GM21390 (cell line): ENCODE data around the gene EGFL7.
"Not testable (repeated sequence)": the region's sequence is repeated elsewhere in the genome, so short reads cannot be mapped to it uniquely, and the experiment has no call there.

ENCODE experiments used
- ATAC-seq: cut with Tn5 transposase; IDR thresholded peaks from one replicate; pipeline ENCODE4 v1.9.1; 2021; ENCODE audit not compliant: unreplicated experiment

Gene EGFL7

DNA sequence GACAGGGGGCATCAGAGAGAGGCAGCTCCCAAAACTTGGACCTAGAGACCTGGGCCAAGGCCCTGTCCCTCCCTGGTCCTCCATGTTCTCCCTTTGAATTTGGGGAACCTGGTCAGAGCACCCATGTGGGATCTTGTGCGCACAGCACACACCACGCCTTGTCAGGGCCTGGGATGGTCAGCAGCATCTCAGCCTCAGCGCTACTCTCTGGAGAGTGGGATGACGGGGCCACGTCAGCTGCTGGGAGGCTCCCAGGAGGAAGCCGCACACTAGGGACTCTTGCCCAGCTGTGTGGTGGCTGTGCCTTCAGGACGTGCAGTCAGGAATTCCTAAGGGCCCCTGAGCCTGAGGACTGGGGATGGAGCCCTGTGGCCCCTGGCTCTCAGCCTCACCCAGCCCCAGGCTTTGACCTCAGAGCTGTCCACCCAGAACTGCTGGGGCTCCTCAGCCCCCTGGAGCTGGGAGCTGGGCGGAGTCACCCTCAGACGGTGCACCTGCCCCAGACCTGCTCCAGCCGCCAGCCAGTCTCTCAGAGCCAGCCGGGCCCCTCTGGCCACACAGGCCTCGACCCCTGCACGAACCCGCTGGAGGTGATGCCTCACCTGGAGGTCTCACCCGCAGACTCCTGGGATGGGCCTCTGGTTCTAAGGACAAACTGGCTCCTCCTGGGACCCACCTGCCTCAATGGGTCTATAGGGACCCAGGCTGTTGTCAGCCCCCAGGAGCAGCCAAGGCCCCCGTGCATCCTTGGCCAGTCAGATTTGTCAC is 38.3 kb upstream of the EGFL7 start:
- ATAC-seq: no peak

DNA sequence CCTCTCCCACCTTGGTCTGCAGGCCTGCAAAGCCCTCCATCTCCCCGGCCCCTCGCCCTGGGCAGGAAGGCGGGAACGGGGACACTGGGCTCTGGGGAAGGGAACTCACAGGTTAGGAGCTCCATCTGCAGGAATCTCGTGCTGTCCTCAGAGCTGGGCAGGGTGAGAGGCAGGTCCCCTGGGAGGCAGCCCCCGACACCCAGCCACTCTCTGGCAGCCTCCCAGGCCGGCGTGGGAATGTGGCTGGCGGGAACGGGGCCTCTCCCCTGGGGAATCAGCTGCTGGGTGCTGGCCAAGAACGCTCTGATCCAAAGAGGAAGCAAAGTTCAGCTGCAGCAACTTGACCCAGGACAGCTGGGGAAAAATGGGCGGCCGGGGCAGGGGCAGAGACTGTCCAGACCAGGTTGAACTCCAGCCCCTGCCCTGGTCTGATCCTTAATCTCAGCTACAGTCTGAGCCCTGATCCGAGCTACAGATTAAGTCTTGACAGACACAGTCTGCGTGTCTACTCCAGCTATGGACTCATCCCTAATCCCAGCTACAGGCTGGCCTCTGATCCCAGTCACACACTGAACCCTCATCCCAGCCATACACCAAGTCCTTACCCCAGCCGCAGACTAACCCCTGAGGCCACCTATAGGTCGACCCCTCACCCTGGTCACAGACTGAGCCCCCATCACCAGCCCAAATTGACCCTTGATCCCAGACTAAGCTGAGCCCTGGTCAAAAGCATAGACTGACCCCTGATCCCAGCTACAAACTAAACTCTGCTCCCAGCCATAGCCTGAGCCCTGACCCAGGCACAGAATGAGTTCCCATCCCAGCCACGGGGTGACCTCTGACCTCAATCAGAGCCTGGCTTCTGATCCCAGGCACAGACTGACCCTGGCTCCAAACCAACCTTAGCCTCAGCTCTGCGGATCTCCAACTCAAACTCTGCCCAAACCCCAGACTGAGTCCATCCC is 37.3 kb upstream of the EGFL7 start:
- no peak for ATAC-seq

DNA sequence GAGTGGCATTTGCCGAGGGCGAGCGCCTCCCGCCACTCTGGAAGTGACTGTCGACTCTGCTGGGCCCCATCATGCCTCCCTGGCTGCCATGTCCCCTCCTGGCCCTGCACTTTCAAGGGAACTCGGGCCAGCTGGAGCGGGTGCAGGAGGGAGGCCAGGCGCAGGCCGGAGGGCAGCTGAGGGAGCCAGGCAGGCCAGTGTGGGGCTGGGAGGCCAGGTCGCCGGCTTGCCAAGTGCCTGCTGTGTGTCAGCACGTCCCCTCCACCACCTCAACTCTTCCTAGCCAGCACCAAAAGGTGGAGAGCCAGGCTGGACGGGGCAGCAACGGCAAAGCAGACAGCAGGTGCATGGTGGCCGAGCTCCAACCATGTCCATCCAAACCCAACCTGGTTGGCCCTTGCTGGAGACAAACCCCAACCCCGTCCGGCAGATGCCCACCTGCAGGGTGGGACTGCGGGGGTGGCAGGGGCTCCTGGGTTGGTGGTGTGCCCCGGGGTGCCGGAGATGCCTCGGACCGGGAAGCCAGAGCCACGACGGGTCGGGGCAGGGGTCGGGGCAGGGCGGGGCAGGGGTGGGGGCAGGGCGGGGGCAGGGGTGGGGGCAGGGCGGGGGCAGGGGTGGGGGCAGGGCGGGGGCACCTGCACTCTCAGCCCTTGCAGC is 36.5 kb upstream of the EGFL7 start:
- ATAC-seq: no peak

DNA sequence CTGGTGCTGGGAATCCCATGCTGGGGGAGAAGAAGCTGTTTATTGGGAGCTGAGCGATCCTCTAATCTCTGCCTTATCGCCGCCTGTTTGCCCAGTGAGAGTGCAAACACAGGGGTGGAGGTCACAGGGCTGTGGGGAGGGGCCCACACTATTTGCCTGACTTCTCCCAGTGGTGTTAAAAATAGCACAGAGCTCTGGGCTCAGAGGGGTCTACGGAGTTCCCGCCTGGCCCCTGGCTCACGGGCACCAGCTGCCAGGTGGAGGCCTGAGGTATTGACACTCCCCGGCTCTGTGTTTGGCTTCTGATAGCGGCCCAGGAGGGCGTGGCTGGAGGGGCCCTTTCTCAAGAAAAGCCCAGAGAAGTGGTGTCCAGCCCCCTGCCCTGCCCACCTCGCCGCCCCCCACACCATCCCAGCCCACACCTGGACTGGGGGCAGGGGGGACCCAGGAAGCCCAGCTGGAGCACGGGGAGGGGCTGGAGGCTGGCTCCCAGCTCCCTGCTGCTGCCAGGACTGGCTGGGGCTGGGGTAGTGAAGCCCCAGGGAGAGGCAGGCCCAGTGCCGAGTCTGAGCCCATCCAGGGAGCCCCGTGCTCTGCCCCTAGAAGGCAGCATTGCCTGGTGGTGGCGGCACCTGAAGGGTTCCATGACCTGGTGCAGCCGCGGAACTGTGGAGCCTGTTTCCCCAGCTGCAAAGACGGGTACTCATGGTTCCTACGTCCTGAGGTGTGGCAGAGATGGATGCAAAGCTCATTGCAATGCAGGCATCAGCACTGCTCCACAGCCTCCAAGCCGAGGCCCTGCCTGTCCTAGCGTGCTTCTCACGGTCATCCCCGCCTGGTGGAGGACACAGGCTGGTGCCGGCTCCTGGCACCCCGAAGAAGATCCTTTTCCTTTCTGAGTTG is 35.7 kb upstream of the EGFL7 start:
- no peak for ATAC-seq

DNA sequence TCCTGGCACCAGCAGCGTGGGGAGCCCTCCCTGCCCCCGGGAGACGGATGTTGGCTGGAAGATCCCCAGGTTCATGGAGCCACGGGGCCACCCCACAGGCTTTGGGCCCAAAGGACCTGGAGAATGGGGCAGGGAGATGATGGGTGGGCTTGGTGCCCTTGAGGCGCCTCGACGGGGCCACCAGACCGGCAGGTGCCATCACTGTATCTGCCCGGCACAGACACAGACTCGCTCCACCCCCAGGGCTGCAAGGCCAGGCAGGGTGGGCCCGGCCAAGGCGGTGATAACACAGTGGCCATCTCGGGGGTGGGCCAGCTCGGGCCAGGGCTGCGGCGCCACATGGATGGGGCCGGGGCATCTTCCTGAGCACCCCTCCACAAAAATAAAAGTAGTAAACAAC is 35.0 kb upstream of the EGFL7 start:
- ATAC-seq: no peak

DNA sequence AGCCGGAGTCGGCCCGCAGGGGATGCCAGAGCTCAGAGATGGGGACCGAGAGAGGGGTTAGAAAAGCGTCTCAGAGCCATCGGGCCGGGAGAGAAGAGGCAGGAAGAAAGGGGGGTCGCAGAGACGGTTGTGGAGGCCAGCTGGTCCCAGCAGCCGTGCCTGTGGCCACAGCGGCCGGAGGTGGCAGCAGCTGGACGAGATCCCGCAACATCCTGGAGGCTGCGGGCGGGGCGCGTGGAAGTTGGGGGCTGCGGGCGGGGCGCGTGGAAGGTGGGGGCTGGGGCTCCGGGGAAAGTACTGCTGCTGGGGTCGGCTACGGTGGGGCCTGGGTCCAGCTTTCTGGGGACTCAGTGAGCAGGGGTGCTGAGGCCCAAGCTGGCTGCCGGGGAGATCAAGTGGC is 34.4 kb upstream of the EGFL7 start:
- ATAC-seq: no peak

DNA sequence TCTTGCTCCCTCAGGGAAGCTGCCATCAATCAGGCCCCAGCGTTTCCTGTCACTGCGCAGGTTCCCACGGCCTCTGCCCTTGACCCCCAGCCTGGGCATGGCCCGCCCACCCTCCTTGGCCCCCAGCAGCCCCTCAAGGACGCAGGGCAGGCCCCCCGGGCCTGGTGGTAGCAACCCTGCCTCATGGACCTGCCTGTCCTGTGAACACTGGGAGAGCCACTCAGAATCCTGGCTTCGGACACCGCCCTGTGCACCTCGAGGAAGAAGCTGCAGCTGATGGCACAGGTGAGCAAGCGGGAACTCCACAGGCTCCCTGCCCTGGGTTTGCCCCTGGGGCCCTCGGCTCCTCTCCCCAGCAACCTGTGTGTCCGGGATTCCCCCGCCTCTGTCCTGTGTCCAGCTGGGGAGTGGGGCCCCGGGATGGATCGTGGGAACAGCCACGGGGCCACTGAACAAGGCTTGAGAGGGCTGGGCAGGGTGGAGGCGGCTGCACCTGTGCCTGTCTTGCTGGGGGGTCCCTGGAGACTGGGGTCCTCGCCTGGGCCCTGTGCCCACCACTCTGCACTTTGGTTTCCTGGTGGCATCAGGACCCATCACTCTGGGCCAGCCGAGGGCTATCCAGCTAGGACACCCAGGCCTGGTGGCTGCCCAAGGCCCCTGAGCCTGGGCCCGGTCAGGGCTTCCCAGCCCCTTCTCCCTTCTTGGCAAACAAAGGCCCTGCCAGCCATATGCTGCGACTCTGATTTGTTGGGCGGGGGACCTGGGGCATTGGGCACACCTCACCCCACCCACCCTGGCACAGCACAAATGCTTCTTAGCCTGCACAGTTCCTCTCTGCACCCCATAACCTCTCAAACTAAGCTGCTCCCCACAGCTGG is 33.5 kb upstream of the EGFL7 start:
- ATAC-seq: no peak

DNA sequence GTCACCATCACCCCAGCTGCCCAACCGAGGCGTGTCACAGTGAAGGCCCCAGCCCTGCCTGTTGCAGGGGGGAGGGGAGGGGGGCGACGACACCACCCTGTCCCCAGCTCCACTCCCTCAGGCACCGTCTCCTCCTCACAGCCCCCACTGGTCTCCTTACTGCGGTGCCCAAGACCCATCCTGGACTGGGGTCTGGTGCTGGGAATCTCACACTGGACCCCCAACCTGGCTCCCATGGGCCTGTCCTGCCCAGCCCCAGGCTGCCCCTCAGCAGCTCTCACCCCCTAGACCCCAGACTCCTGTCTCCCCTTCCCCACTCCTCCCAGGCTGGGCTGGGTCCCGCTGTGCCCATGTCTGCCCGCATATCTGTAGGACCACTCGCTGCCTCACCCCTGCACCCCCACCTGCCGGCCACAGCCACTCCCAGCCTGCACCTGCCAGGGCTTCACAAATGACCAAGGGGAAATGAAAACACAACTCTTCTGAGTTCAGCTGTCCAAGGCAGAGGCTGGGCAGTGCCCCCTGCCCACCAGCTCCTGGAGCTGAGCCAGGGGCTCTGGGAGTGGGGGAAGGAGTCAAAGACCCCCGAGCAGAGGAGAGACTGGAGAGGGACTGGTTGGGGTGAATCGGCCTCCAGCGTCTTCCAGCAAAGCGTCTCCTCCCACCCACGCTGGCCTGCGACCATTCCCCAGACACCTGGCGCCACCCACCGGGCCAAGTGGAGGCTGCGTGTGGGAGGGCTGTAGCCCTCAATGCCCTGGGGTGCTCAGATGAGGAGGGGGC is 32.6 kb upstream of the EGFL7 start:
- ATAC-seq: no peak

DNA sequence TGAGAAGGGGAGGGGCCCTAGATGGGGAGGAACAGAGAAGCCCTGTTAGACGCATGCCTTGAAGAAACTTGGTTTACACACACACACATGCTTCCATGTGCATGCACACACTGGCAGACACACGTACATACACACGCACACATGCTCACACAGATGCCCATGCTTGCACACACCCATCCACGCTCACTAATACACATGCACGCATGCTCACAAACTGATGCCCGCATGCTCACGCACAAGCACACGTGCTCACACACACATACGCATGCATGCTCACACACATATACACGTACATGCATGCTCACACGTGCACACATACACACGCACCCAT is 32.1 kb upstream of the EGFL7 start:
- ATAC-seq: no peak

DNA sequence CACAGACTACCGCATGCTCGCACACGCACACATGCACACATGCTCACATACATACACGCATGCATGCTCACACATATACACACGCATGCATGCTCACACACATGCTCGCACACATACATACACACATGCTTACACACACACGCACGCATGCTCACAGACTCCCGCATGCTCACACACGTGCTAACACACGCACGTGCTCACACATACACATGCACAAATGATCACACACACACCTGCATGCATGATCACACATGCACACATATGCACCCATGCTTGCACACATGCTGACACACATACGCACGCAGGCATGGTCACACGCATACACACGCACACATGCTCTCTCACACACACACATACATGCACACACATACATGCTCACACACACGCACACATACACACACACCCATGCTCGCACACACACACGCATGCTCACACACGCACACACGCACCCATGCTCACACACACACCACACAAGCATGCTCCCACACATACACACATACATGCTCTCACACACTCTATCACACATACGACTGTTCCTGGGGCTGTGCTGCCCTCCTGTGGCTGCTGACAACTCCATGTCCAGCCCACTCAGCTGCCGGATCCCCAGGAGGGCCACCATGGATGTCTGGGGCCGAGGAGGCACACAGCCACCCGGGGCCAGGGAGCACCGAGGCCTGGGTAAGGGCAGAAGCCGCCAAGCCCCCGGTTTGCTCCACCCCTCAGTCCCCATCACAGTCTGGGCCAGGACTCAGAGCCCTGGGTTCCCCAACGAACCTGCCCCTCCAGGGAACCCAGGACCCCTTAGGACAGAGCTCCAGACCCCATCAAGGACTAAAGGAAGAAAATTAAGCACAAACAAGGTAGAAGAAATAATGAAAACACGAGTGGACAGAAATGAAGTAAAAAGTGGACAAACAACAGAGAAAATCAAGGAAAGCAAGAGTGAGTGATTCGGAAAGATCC is 31.4 kb upstream of the EGFL7 start:
- ATAC-seq: no peak

DNA sequence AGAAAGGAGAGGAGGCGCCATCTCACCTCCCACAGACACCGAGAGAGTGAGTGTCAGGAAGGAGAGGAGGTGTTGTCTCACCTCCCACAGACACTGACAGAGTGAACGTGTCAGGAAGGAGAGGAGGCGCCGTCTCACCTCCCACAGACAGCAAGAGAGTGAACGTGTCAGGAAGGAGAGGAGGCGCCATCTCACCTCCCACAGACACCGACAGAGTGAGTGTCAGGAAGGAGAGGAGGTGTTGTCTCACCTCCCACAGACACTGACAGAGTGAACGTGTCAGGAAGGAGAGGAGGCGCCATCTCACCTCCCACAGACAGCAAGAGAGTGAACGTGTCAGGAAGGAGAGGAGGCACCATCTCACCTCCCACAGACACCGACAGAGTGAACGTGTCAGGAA is 30.6 kb upstream of the EGFL7 start:
- not testable (repeated sequence) for ATAC-seq

DNA sequence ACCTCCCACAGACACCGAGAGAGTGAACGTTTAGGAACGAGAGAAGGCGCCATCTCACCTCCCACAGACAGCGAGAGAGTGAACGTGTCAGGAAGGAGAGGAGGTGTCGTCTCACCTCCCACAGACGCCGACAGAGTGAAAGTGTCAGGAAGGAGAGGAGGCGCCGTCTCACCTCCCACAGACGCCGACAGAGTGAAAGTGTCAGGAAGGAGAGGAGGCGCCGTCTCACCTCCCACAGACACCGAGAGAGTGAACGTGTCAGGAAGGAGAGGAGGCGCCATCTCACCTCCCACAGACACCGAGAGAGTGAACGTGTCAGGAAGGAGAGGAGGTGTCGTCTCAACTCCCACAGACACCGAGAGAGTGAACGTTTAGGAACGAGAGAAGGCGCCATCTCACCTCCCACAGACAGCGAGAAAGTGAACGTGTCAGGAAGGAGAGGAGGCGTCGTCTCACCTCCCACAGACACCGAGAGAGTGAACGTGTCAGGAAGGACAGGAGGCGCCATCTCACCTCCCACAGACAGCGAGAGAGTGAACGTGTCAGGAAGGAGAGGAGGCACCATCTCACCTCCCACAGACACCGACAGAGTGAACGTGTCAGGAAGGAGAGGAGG is 30.1 kb upstream of the EGFL7 start:
- not testable (repeated sequence) for ATAC-seq

DNA sequence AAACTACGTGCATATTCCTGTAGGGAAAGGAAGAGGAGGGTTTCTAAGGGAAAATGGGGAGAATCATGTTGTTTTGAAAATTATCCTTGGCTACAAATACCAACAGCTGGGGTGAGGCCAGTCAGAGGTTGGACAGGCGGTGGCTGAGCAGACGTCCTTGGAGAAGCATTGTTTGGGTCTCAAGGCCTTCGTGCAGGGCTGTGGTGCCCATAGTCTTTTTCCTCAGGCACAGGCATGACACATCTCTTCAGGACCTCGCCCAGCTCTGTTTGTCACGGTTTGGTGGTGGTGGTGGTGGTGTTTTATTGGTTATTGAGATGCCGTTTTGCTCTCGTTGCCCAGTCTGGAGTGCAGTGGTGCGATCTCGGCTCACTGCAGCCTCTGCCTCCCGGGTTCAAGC is 27.8 kb upstream of the EGFL7 start:
- no peak for ATAC-seq

DNA sequence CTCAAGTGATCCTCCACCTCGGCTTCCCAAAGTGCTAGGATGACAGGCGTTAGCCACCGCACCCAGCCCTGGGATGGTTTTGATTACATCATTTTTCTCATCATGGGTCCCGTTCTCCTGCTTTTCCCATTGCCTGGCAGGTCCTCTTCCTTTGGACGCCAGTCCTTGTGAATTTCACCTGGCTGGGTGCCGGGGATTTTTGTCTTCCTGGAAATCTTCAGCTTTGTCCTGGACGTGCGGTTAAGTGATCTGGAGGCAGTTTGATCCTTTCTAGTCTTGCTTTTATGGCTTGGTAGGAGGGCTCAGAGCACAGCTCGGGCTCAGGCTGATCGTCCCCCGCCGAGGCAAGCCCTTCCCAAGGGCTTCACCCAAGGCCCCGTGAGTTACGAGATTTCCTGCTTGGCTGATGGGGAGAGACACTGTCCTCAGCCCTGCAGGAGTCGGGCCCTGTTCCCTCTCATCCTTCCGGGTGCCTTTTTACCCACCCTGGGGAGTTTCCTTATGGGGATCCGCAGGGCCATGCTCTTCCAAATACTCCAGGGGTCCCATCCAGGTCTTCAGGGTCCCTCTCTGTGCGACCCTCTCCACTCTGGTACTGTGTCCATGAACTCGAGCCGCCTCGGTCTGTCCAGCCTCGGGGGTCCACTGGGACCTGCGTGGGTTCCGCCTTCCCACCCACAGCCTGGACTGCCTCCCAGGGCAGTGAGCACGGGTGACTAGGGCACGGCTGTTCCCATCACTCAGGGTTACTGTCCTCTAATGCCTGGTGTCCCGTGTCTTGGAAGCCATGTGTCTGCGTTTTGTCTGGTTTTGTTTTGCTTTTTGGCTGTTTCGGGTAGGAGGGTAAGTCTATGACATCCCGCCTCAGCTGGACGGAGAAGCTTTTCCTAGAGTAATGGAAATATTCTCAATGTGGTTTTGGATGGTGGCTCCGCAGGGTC is 22.3 kb upstream of the EGFL7 start:
- no peak for ATAC-seq

DNA sequence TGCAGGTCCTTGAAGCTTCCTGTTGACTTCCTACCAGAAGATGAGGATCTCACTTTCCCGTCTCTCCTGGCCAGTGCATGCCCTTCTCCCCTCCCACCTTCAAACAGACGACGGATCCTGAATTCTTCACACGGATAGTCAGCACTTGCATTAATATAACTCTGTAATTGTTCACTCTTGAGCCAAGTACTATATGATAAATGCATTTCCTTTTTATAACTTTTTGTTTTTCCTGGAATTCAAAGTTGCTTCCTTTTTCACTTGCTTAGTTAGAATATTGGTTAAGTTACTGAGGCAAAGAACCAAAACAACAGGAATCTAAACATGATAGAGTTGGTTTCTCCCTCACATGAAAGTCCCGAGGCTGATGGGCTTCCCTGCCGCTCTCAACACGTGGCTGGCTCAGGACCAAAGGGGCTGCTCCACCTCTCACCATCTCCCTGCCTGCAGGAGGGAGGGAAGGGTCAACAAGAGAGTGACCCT is 20.2 kb upstream of the EGFL7 start:
- ATAC-seq: no peak
